Suprapubic skin (tissue), 4 donors: ENCODE data around the gene RNF112. TPM values are rescaled to one million over a fixed set of nuclear protein-coding genes. Genes with fewer than 3 reads are reported as not detected.

Source experiments
- DNase-seq, 2 donors: peaks; one replicate each; pipeline ENCODE4 v3.0.0-alpha.2; 2019; ENCODE audit warnings: low spot score in 2 of 2
- H3K27ac ChIP-seq: fragments of 200-600 bp; sonication (generic); one replicate; pipeline ENCODE4 v1.5.1; 2019
- H3K27me3 ChIP-seq: fragments of 200-600 bp; sonication (generic); one replicate; pipeline ENCODE4 v1.5.1; 2019
- H3K36me3 ChIP-seq: fragments of 200-600 bp; sonication (generic); one replicate; pipeline ENCODE4 v1.5.1; 2019
- H3K4me1 ChIP-seq: fragments of 200-600 bp; sonication (generic); one replicate; pipeline ENCODE4 v1.5.1; 2019
- H3K4me3 ChIP-seq: fragments of 200-600 bp; sonication (generic); one replicate; pipeline ENCODE4 v1.5.1; 2019; ENCODE audit warnings: mild to moderate bottlenecking
- H3K9me3 ChIP-seq: fragments of 200-600 bp; sonication (generic); one replicate; pipeline ENCODE4 v1.5.1; 2019
- EP300 ChIP-seq: sonication (generic); formaldehyde crosslinking; IDR thresholded peaks from one replicate; pipeline ENCODE4 v1.6.1; 2017; ENCODE audit warnings: antibody characterized with exemption
- POLR2A ChIP-seq, 2 donors: fragments of 450-650 bp; IDR thresholded peaks; one replicate each; pipeline ENCODE4 v1.6.1; 2017; ENCODE audit warnings: antibody characterized with exemption in 2 of 2, mild to moderate bottlenecking in 2 of 2, moderate library complexity in 2 of 2
- POLR2AphosphoS5 ChIP-seq, 3 donors: sonication (generic); formaldehyde crosslinking; IDR thresholded peaks; one replicate each; pipeline ENCODE4 v1.6.1; 2017; ENCODE audit warnings: antibody characterized with exemption in 3 of 3
- WGBS: methylation state at CpG from one replicate; pipeline ENCODE4 v1.1.5; 2018; 5-methylcytosine and 5-hydroxymethylcytosine counted together
- total RNA-seq, 4 donors: library from RNA; depleted of rRNA; stranded (reverse); fragments of >200 nt; gene quantifications; one replicate each; pipeline ENCODE4 v1.1.0, GENCODE V29; 2016
- TF ChIP-seq, protein P1 (sequence below), 2 donors: fragments of 200-600 bp in 1 of 2; fragments of 450-650 bp in 1 of 2; sonication (generic) in 1 of 2; IDR thresholded peaks; one replicate each; pipeline ENCODE4 v1.5.1; 2016 to 2019; ENCODE audit warnings: antibody characterized with exemption in 2 of 2, mild to moderate bottlenecking in 1 of 2, moderate library complexity in 1 of 2

The RNF112 gene
- total RNA-seq, 4 donors from 2014 or later = 0.62 to 3.9 (median 1.5) TPM

DNA sequence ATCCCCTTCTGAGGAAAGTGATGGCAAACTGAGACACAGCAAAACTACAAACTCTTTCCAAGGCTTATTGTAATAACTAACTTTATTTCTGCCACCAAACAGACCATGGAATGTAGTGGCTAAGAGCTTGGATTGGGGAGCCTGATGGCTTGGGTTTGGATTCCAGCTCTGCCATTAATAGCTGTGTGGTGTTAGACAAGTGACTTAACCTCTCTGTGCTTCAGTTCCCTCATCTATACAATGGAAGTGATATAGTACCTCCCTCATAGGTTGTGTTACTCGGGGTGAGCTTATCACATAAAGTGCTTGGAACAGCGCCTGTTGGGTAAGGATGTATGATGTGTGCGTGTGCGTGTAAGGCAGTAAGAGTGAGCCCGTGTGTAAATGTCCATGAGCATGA is 5.9 kb upstream of the RNF112 start:
- no peak overlapping the region for H3K27ac ChIP-seq
- WGBS = 73% methylated on average over 5 of the region's 5 CpGs
- DNase-seq = no peak

DNA sequence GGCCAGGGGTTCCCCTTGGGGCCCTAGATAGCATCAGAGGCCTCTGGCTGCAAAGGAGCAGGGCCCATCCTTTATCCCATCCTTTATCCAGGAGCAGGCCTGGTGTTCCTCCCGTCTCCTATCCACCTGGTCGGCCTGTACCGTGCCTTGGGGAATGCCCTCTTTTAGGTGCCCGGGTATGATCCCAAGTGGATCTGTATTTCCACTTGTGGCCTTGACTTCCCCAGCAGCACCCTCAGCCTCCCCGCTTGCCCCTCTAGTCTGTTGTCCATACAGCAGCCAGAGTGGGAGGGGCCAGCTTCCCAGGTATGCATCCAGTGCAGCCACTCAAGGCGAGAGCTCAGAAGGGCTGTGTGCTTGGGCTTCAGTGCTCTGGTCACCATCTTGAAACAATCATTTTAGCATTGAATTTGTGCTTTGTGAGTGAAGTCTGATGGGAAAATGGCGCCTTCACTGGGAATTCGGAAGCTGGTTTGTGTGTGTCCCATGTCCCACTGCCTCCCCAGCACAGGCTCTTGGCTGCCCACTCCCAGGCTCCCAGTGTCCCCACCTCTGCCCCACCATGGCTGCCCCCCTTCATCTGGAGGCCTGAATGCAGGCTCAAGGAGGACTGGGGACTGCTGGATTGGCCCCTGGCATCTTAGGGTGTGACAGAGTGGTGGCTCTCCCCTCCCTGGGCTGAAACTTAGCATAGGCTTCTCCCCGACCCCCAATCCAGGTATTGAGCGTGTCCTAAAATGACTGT is 3.3 kb upstream of the RNF112 start:
- no peak for TF ChIP-seq EP300
- no peak for TF ChIP-seq POLR2AphosphoS5 (IDR thresholded peaks at IDR 0.05)
- TF ChIP-seq, protein P1, sequence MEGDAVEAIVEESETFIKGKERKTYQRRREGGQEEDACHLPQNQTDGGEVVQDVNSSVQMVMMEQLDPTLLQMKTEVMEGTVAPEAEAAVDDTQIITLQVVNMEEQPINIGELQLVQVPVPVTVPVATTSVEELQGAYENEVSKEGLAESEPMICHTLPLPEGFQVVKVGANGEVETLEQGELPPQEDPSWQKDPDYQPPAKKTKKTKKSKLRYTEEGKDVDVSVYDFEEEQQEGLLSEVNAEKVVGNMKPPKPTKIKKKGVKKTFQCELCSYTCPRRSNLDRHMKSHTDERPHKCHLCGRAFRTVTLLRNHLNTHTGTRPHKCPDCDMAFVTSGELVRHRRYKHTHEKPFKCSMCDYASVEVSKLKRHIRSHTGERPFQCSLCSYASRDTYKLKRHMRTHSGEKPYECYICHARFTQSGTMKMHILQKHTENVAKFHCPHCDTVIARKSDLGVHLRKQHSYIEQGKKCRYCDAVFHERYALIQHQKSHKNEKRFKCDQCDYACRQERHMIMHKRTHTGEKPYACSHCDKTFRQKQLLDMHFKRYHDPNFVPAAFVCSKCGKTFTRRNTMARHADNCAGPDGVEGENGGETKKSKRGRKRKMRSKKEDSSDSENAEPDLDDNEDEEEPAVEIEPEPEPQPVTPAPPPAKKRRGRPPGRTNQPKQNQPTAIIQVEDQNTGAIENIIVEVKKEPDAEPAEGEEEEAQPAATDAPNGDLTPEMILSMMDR (IDR thresholded peaks at IDR 0.05) = no peak
- no peak for TF ChIP-seq POLR2A (IDR thresholded peaks at IDR 0.05)
- Histone ChIP-seq H3K27me3 (no peaks in the 10 kb centered on the region), H3K4me1 (no peaks in the 10 kb centered on the region), H3K9me3 (no peaks in the 10 kb centered on the region), H3K36me3 (no peaks in the 10 kb centered on the region), H3K4me3 (no peak overlapping the region), H3K27ac (no peak overlapping the region)
- DNase-seq = no peak
- 95% methylated on average over 10 of the region's 10 CpGs for WGBS

More for the DNA sequence above, 5.9 kb upstream of the RNF112 start:
- Histone ChIP-seq H3K9me3 (no peaks in the 10 kb centered on the region), H3K4me3 (no peak overlapping the region), H3K36me3 (no peaks in the 10 kb centered on the region), H3K27me3 (no peaks in the 10 kb centered on the region), H3K4me1 (peaks cover 3% of the 10 kb centered on the region)
- TF ChIP-seq EP300 (no peak), POLR2A (IDR thresholded peaks at IDR 0.05) (no peak), POLR2AphosphoS5 (IDR thresholded peaks at IDR 0.05) (no peak)
- TF ChIP-seq, protein P1 (IDR thresholded peaks at IDR 0.05) = no peak

DNA sequence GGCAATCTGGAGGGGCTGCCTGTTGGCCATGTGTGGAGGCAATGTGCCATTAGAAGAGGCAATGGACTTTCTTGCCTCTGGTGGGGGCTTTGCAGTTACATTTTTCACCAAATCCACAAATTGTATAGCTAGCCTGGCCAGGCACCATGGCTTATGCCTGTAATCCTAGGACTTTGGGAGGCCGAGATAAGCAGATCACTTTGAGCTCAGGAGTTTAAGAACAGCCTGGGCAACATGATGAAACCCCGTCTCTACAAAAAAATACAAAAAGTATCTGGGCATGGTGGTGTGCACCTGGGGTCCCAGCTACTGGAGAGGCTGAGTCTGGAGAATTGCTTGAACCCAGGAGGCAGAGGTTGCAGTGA is 2.7 kb upstream of the RNF112 start:
- no peak for DNase-seq
- Histone ChIP-seq H3K4me3 (no peak overlapping the region), H3K9me3 (no peaks in the 10 kb centered on the region), H3K27ac (no peak overlapping the region), H3K36me3 (no peaks in the 10 kb centered on the region), H3K4me1 (no peaks in the 10 kb centered on the region), H3K27me3 (no peaks in the 10 kb centered on the region)
- WGBS = 92% methylated on average over 2 of the region's 2 CpGs
- TF ChIP-seq, protein P1 (IDR thresholded peaks at IDR 0.05) = no peak
- TF ChIP-seq POLR2A (IDR thresholded peaks at IDR 0.05) = no peak

DNA sequence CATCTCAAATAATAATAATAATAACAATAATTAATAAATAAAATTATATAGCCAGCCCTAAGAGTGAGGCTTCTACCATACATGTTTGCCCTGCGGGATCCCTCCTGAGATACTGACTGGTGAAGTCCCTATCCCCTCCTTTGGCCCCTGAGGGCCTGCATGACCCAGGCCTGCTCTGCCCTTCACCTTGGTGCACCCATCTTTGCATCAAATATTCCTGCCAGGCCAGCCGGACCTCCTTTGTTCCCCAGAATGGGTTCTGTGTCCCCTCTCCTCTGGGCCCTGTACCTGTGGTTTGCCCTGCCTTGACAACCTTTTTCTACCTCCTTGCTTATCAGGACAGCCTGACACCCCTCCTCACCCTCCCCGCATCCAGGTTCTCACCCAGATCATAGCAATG is 2.0 kb upstream of the RNF112 start:
- no peaks in the 10 kb centered on the region for H3K27me3 ChIP-seq
- DNase-seq = no peak
- H3K4me3 ChIP-seq = no peak overlapping the region
- H3K9me3 ChIP-seq = no peaks in the 10 kb centered on the region
- H3K27ac ChIP-seq = no peak overlapping the region
- TF ChIP-seq EP300 (no peak), POLR2A (IDR thresholded peaks at IDR 0.05) (no peak), POLR2AphosphoS5 (IDR thresholded peaks at IDR 0.05) (no peak)
- TF ChIP-seq, protein P1 (IDR thresholded peaks at IDR 0.05) = no peak
- H3K36me3 ChIP-seq = no peaks in the 10 kb centered on the region
- no peaks in the 10 kb centered on the region for H3K4me1 ChIP-seq
- WGBS = 92% methylated on average over 3 of the region's 3 CpGs

DNA sequence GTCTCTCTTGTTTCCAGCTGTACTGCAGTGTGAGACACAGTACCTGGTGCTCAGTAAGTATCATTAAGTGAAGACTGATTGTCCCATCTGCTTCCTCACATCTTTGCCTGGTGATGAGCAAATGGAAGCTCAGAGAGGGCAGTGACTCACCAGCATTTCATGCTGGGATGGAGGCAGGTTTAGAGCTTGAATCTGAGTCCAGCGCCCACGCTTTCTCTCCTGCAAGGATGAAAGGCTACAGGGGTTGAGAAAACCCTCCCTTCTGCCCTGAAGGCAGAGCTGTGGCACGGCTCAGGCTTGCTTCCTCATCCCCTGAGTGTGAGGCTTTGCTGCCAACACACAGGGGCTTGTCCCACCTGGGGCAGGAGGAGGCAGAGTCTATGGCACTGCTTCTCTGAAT is 1.5 kb upstream of the RNF112 start:
- no peaks in the 10 kb centered on the region for H3K4me1 ChIP-seq
- WGBS = 62% methylated on average over 3 of the region's 3 CpGs
- H3K27ac ChIP-seq = no peak overlapping the region
- H3K9me3 ChIP-seq = no peaks in the 10 kb centered on the region
- H3K27me3 ChIP-seq = no peaks in the 10 kb centered on the region
- TF ChIP-seq POLR2AphosphoS5 (IDR thresholded peaks at IDR 0.05) (no peak), EP300 (no peak), POLR2A (IDR thresholded peaks at IDR 0.05) (no peak)
- TF ChIP-seq, protein P1 (IDR thresholded peaks at IDR 0.05) = no peak
- no peak overlapping the region for H3K4me3 ChIP-seq
- DNase-seq = no peak
- no peaks in the 10 kb centered on the region for H3K36me3 ChIP-seq
